NOMO-1 (cell line): ENCODE data around the gene CREB3L1.
A peak's percentile ranks its signal among the peaks of the same experiment; 100 is the strongest.

ENCODE experiments used
- DNase-seq, 2 experiments: peaks; one replicate each; lab custom pipeline; 2025; ENCODE audit not compliant: unreplicated experiment in 2 of 2; lab: John Stamatoyannopoulos, UW

Gene CREB3L1

DNA sequence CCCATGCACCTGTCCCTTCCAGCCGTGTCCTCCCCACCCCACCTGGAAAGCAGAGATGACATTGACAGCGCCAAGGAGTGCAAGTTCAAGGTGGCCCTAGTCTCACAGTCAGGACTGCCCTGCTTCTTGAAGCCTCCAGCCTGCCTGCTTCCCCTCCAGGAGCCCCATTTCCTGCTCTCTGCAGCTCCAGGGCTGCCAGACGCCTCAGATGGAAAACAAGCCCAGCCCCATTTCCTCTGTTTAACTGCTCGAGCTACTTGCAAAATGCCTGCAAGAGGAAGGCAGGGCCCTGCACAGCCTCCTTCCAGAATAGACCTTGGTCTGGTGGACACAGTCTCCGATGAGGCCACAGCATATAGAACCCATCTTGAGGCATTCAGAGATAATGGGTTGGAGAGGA, 64.8 kb downstream of the CREB3L1 start:
- peak; percentile 80 to 81 for DNase-seq

DNA sequence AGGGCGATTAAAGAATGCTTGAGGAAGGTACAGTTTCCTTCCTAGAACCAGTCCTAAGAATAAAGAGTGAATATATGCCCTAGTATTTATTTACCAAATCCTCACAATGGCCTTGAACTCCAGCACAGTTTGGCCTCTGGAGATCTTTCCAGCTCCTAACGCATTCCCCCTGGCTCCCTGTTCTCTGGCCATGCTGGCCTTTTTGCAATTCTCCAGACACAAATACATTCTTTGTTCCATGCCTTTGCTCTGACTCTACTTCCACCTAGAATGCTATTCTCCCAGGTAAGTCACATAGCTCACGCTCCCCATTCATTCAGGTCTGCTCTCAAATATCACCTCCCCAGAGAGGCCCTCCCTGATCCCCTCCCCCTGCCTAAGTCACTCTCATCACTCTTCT, 66.1 kb downstream of the CREB3L1 start:
- DNase-seq: no peak

DNA sequence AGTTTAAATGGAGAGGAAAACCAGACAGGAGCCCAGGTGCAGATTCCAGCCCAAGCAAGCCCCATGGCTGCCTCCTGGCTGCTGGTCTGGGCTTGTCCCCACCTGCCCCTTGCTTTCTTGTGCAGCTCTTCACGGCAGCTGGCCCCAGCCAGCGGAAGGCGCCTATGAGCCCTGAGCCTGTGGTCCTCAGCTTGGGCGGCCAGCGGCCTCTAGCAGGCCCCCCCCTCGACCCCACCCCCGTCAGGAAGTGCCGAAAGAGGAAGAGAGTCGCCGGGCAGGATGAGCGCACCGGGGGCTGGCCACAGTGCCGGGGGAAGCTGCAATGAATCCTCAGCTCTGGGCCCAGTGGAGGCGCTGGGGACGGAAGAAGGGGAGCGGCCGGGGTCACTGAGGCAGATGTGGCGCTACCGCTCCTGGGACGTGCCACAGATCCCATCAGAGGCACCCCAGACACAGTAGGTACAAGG, 67.7 kb downstream of the CREB3L1 start:
- DNase-seq: peak; percentile 89 to 94

DNA sequence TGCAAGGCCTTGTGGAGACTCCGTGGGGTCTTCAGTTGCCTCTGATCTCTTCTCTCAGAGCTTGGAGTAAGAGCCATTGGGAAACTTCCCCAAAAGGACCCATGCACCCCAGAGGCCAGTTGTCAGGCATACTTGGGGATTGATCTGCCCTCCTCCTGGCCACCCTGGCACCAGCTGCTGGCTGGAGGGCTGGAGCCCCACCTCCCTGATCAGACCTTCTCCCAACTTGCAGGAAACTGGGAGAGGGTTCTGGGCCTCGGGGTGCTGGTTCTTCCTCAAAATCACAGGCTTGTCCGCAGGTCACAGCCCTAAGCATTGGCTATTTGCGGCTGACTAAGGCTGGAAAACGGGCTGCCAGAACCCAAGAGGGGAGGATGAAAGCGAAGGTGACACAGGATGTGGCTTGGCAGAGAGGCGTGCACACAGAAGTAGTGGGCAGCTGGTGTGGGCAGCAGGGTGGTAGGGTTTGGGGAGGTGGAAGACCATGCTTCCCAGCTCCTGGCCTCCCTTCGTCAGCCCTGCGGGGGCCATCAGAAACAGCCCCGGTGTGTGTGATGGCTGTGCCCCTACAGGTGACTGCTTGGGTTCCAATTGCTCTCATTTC, 68.5 kb downstream of the CREB3L1 start:
- peak; percentile 35 to 53 for DNase-seq

DNA sequence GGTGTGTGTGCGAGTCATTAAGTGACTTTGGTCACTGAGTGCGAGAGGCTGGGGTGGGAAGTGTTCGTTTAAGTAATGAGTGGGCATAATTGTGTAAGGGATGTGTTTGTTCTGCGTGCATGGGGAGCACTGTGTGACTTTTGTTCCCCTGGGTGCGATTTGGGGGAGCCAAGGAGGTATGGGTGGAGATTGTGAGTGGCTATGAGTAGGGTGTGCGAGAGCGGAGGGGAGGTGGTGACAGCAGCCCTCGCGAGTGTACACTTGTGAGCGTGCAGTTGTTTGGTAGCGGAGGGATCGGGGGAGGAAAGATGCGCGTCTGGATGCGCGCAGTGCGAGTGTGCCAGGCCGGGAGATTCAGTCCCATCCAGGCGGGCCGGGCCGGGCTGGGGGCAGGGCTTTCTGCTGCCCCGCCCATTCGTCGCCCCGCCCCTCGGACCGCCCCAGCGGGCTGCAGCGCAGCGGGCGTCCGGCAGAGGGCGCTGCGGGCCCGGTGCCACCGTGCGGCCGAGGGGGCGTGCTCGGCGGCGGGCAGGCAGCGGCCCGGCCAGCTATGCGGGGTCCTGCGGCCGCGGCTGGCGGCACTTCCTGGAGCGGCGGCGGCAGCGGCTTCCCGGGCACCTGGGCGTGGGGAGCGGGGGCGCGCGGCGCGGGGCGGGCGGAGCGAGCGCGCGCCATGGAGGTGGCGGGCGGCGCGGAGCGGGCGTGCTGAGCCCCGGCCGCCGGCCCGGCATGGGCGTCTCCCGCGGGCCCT, 69.6 kb downstream of the CREB3L1 start, which contains the start of gene DGKZ:
TSS of gene DGKZ (plus strand) at position 578 of the 751 bp plus-strand sequence. CDS start 197 bp downstream, outside the sequence.
- DNase-seq: peak; percentile 66 to 83

DNA sequence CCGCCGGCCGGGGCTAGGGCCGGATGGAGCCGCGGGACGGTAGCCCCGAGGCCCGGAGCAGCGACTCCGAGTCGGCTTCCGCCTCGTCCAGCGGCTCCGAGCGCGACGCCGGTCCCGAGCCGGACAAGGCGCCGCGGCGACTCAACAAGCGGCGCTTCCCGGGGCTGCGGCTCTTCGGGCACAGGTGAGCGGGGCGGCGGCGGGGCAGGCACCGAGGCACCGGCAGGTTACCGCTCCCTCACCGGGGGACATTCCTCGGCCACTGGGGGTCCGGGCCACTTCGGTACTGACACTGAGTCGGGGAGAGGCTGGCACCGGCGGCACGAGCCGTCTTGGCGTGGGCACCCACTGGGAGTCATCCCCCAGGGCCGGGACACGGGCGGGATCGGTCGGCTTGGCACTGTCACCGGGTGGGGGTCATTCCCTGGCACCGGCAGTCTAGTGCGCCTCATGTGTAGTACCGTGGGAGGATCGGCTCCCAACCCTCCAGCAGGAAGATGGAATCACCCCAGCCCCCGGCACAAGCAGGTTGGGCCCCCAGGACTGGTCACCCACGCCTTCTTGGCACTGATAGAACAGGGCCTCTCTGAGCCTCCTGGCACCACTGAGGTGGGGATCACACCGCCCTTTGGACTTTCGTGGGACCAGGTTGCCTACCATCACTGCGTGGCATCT, 70.3 kb downstream of the CREB3L1 start:
- no peak for DNase-seq

DNA sequence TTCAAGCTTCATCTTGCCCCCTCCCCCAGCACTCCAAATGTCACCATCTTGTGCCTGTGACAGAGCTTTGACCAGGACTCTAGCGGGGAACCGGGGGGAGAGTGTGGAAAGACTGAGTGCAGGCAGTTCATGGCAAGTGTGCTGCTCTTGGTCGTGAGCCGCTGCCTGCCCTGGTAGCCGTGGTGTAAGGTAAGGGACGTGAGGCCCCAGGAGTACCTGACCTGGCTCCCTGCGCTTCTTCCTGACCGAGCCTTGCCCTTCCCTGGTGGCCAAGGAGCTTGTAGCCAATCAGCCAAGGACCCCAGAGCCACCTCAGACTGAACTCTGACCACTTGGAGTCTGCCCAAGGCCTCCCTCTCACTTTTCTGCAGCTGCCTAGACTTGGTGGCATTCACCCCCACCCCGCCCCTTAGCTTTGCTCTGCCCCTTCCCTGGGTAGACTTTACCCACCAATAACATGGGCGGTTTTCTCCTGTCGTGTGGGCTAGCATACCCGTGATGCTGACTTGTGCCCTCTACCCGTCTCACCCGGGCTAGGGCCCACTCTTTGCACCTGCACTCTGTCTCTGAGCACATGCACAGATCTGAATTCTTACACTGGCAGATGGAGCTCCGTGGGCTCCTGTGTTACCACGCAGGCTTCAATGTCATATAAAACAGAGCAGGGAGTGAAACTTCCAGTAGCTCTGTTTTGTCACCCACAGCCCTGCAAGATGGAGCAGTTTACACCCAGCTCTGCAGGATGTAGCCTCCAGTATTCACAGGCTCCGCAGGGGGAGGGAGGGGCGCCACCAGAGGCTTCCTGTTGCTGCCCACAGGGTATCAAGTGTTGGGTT, 71.3 kb downstream of the CREB3L1 start:
- no peak for DNase-seq

DNA sequence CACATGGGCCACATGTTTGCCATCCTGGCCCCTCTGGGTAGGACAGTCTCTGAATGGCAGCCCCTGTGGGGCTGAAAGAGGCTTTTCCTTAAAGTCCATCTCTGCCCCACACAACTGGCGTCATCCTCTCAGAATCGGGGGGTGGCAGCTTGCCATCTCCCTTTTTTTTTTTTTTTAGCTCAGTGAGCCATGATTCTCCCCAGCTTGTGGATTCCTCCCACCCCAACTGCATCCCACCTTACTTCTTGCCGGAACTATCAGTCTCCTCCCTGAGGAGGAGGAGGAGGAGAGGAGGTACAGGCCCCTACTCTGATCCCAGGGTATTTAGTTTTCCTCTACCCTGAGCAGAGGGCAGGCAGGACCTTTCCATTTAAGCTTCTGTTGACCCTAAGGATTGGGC, 73.2 kb downstream of the CREB3L1 start:
- no peak for DNase-seq

DNA sequence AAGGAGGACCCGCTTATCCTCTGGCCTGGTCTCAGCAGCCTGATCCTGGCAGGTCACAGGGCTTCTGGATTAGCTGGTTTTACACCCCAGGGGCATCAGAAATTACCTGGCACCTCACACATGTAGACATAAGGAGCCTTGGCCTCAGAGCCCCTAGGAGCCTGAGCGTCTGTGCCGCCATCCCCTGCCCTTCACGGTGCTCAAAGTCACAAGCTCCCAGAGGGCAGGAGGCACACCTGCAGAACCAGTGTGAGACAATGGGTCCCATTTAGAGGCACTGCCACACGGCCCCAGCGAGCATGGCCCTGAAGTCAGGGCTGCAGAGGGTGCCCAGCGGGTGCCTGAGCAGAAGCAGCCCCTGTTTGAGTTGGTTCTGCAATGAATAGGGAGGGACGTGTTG, 73.7 kb downstream of the CREB3L1 start:
- no peak for DNase-seq

DNA sequence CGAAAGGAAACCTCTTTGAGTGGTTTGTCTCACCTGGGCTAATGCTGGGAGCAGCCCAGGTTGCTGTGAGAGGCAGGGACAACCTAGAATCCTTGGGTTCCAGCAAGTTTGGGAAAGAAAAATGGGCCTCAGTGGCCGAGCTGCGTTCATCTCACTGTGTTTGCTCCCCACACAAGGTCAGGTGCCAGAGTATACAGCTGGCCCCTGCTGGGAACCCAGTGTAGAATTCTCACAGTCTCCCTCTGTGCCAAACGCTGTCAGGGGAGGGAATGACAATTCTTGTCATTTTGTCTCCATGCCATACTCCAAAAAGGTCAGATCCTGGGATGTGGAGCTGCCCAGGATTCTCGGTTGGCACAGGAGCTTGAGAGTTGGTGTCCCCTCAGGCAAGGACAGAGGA, 74.1 kb downstream of the CREB3L1 start:
- DNase-seq: no peak

DNA sequence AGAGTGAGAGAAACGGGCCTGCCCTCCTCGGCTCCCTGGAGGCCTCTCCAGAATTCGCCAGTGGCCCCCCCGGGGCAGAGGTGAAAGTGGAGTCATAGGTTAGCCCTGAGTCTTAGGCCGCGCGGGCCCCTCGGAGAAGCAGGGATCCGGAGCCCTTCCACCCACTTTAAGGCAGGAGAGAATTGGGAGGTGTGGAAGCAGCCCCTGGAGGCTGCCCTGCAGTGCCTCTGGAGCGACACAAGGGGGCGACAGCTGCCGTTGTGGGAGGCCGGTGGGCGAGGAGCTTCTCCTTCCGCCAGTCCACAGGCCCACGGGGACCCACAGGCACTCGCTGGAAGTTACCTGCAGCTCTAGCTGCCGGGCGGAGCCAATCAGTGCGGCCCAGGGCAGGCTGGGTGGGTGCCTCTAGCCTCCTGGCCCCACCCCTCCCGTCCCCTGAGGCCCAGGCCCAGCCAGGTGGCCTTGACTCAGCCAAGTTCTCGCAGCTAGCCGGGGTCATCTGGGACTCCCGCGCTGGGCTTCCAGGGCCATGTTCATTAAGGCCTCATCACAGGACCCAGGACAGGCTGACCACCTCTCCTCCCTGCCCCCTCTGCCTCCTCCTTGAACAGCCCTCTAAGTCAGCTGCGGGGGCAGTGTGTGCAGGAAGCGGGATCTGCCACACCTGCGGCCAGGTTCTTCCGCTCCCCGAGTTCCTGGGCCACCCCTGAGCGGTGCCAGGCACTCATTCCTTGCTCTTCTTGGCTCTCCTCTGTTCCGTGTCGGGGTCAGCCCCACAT, 74.8 kb downstream of the CREB3L1 start:
- peak; percentile 24 to 40 for DNase-seq

DNA sequence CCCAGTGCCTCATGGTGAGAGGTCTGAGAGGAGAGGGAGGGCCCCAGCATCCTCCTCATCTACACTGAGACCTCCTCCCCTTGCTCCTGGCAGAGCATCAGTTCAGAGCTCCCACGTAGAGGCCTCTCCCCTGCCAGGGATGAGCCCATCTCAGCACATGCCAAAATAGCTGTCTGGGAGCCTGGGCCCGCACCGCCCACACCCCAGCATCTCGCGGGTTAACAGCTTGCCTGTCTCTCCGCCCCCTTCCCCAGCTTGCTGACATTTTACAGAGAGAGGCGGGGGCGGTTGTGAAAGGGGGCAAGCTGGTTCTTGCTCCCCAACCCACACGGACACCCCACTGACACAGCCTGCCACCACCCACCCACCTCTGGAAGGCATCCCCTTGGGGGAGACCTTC, 76.2 kb downstream of the CREB3L1 start:
- no peak for DNase-seq

DNA sequence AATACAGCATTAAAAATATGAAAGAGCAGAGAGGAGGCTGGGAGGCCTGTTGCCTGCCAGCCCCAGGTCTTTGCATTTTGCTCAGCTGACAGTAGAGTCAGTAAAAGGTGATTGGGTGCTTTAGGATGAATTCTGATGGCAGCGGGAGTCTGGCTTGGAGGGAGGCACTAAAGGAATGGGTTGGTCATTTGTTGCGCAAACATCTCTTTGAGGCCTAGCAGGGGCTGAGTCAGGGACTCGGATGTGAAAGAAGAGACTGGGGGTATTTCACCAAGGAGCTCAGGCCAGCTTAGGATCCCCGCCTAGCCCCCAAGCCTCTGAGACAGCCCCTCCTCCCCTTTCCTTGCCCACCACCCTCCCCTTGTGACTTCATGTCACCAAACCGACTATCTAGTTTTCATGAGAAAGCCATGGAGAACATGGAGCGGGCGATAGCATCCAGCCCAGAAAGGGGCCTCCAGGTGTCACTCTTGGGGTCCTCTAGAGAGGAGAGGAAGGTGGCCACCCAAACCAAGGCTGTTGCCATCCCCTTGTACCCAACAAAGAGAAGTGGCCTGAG, 79.5 kb downstream of the CREB3L1 start:
- peak; percentile 72 to 79 for DNase-seq

DNA sequence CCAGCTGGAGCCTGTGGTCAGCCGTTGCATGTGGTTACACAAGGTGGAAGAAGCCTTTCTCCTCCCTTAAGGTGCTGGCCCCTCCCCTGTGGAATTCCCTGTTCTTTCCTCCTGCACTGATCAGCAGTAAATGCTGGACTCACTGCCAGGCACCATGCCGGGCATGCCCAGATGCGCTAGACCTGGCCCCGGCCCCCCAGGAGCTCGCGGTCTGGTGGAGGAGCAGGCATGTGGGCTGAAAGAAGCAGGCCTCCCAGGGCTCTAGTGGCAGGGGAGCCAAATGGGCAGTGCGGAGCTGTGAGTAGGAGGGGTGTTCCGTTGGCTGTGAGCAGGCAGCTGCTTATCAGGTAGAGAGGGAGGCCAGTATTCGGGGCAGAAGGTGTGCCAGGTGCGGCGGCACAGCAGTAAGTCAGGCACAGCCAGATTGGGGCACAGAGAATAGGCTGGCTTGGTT, 80.0 kb downstream of the CREB3L1 start:
- peak in 1 of 2 experiments; percentile 52 for DNase-seq

DNA sequence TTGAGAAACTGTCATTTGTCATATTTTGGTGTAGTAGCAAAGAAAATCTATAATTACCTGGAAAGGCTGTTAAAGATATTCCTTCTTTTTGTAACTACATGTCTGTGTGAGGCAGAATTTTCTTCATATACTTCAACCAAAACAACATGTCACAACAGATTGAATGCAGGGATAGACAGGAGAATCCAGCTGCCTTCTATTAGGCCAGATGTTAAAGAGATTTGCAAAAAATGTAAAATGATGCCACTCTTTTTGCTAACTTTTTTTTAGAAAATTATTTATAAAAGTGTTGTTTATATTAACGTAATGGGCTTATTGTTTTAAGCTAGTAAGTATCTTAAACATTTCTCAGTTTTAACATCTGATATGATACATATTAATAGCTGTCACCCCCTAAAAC, 82.5 kb downstream of the CREB3L1 start:
- DNase-seq: no peak

DNA sequence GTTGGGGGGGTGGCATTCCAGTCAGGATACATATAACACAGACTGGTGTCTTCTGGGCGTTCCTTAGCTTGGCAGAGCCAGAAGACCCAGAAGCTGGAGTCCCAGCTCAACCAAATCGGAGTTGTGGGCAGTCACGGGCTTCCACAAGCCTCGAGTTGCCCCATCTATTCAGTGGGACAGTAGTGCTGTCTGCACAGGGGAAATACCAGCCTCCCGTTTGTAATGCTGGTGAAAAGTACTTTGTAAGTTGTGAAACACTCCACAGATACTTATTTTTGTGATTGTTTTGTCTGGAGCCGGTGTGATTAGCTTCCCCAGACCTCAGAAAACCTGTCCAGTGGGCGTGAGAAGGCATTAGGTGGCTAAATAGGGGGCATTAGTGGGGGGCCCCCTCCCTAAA, 83.4 kb downstream of the CREB3L1 start:
- DNase-seq: peak; percentile 37 to 63

DNA sequence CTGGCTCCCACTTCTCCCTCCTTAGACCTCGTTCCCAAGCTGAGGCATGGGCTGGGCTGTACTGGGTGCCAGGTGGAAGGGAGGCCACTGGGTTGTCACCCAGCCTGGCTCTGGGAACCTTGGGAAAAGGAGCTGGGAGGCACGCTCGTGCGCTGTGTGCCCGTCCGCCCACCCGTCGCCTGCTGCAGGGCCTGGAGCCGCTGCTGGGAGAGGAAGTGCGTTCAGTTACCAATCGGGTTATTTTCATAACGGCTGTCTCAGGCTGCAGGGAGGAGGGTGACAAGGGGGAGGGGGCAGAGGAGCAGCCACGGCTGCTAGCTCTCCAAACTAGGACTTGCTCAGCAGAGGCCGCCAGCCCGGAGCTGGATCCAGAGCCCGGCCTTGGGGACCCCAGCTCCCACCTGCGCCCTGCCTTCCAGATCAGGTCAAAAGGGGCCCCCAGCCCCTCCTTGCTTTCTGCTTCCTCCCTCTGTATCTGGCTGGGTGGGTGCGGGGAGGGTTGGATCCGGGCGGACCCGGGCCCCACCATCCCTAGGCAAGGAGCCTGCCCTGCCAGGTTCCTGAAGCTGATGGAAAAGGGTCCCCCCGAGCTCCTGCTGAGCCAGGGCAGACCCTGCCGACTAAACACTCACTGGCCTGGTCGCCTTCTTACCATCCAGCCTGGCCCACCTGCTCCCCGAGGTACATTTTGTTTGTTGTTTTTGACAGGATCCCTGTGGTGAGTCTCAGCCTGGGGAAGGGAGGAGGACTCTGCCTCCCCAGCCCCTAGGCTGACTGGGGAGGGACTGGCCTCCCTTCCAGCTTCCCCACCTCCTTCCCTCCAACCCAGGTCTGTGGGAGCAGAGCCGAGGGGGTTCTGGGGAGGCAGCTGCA, 84.1 kb downstream of the CREB3L1 start:
- peak; percentile 80 to 88 for DNase-seq

DNA sequence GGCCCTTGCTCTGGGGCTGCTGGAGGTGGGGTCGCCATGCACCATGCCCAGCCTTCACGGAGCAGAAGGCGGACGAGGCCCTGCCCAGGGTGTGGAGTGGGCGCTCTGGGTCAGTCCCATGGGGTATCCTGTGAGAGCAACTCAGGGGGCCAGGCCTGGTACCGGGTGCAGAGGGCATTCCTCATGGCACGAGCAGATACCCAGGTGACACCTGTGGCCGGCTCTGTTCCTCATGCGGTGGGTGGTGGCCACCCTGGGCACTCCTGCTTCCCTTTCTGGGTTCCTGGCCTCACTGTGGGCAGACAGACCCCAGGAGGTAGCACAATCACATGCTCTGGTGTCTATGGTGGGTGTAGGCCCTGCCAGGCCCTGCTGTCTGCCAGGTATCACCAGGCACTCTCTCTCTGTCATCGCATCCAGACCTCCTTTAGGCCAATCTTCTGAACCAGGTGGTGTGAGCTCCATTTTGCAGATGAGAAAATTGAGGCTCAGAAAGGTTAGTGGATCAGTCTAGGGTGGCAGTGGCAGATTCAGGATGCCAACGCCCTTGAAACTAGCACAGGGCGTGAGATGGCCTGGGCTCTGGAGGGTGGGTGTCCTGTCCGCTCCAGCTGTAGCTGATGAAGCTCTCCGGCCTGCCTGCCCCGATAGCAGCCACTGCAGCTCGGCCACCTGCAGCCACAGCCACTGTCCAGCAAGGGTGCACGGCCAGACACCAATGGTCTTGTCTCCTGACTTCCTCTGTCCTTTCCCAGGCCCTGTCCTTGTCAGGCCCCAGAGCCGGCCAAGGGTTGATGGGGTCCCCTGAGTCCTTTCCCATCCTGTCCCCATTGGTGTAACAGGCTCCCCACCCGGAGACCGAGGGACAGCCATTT, 84.9 kb downstream of the CREB3L1 start:
- no peak for DNase-seq
